Subcutaneous abdominal adipose tissue (tissue), 5 donors: ENCODE data around the gene SUCO.

Experiments
- H3K27ac ChIP-seq: one replicate; pipeline ENCODE4 v1.7.0; 2013; ENCODE audit warnings: low read depth, mild to moderate bottlenecking, inconsistent platforms, low read length, moderate library complexity
- H3K27me3 ChIP-seq, 5 donors: one replicate each; pipeline ENCODE4 v1.7.0; 2013; ENCODE audit warnings: low read length in 5 of 5, inconsistent platforms in 1 of 5; ENCODE audit not compliant: control insufficient read depth in 5 of 5, insufficient read depth in 4 of 5
- H3K36me3 ChIP-seq, 5 donors: one replicate each; pipeline ENCODE4 v1.7.0; 2013; ENCODE audit warnings: low read length in 5 of 5; ENCODE audit not compliant: control insufficient read depth in 5 of 5, insufficient read depth in 5 of 5
- H3K4me1 ChIP-seq, 5 donors: one replicate each; pipeline ENCODE4 v1.7.0; 2013; ENCODE audit warnings: low read length in 5 of 5, mild to moderate bottlenecking in 3 of 5, moderate library complexity in 1 of 5; ENCODE audit not compliant: control insufficient read depth in 5 of 5, insufficient read depth in 5 of 5
- H3K4me3 ChIP-seq, 5 donors: one replicate each; pipeline ENCODE4 v1.7.0; 2013; ENCODE audit warnings: low read length in 5 of 5, low read depth in 1 of 5
- H3K9ac ChIP-seq, 5 donors: one replicate each; pipeline ENCODE4 v1.7.0; 2013; ENCODE audit warnings: low read length in 5 of 5, mild to moderate bottlenecking in 4 of 5, moderate library complexity in 3 of 5
- H3K9me3 ChIP-seq, 5 donors: one replicate each; pipeline ENCODE4 v1.7.0; 2013; ENCODE audit warnings: low read length in 5 of 5; ENCODE audit not compliant: control insufficient read depth in 5 of 5
- donor health status: healthy.
- donor health status: healthy.
- donor health status: healthy.
- donor health status: healthy.
- donor health status: healthy.

SUCO gene

DNA sequence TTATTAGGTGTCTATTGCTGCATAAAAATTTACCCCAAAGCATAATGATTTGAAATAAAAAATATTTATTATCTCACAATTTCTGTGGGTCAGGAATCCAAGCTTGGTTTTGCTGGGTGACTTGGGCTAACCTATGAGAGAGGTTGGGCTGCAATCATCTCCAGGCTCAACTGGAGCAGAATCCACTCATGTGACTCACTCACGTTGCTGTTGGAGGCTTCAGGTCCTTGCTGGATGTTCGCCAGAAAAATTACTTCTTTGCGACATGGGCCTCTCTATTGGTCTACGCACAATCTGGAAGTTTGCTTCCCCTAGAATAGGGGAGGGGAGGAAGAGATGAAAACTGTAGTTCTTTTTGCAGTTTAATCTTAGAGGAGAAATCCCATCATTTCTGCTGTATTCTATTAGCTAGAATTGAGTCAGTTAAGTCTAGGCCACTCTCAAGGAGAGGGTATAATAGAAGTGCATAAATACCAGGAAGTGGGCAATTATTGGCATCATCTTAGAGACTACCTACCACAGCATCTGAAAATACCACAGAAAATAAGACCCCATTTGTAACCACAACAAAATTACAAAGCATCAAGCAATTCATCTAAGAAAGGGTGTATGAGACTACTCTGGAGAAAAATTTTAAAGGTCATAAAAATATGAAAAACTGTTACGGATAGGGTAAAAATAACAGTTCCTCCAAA is 120.2 kb downstream of the SUCO start:
- Histone ChIP-seq H3K27ac (no peak overlapping the region), H3K9ac (no peak overlapping the region), H3K36me3 (no peaks in the 10 kb centered on the region), H3K4me3 (no peak overlapping the region), H3K4me1 (no peaks in the 10 kb centered on the region), H3K27me3 (no peaks in the 10 kb centered on the region), H3K9me3 (no peaks in the 10 kb centered on the region)

GRCh38 chr1:172654535-172654934 is 121.6 kb downstream of the SUCO start:
- H3K9me3 ChIP-seq, result no peaks in the 10 kb centered on the region
- no peaks in the 10 kb centered on the region for H3K27me3 ChIP-seq
- no peak overlapping the region for H3K9ac ChIP-seq
- H3K27ac ChIP-seq, result no peak overlapping the region
- no peaks in the 10 kb centered on the region for H3K36me3 ChIP-seq
- H3K4me1 ChIP-seq, result no peaks in the 10 kb centered on the region
- no peak overlapping the region for H3K4me3 ChIP-seq

DNA sequence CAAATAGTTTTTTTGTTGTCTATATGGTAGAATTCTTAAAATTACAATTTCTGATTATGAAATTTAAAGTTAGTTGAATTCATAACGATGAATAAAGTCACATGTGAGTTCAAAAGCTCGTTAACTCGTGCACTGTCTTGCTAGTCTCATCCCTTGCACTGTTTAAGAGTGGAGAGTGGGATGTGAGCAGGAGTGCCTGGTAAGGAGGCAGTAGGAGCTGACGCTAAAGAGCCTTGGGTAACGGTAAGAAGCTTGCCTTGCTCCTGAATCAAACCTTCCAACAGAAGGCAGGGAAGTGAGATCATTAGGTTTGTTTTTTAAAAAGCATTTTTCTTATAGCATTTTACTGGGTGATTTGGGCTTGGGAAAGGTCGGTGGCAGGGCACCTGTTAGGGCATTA is 123.6 kb downstream of the SUCO start:
- no peaks in the 10 kb centered on the region for H3K4me1 ChIP-seq

GRCh38 chr1:172657586-172657985 is 124.6 kb downstream of the SUCO start:
- Histone ChIP-seq H3K4me1 (peaks cover 0 to 1% (median 0%) of the 10 kb centered on the region in 5 donors), H3K9me3 (no peaks in the 10 kb centered on the region), H3K27ac (no peak overlapping the region), H3K36me3 (no peaks in the 10 kb centered on the region), H3K4me3 (no peak overlapping the region), H3K27me3 (peaks cover 0 to 3% (median 0%) of the 10 kb centered on the region in 5 donors), H3K9ac (no peak overlapping the region)

More for the DNA sequence above, 123.6 kb downstream of the SUCO start:
- Histone ChIP-seq H3K36me3 (no peaks in the 10 kb centered on the region), H3K27me3 (peaks cover 0 to 3% (median 0%) of the 10 kb centered on the region in 5 donors), H3K4me3 (no peak overlapping the region), H3K9me3 (no peaks in the 10 kb centered on the region), H3K27ac (no peak overlapping the region), H3K9ac (no peak overlapping the region)

GRCh38 chr1:172658871-172659453 is 126.0 kb downstream of the SUCO start, which contains the start of gene FASLG:
Gene FASLG, plus strand, starts transcription at chr1:172659103. Its CDS starts 99 bp downstream, at chr1:172659202.
- Histone ChIP-seq H3K9ac (no peak within 1 kb of the TSS), H3K4me3 (no peak within 1 kb of the TSS)

GRCh38 chr1:172661107-172661506 is 128.2 kb downstream of the SUCO start:
- peaks cover 0 to 4% (median 0%) of the 10 kb centered on the region in 5 donors for H3K4me1 ChIP-seq
- no peak overlapping the region for H3K27ac ChIP-seq
- no peak overlapping the region for H3K9ac ChIP-seq
- peak overlapping the region in 1 of 5 donors; percentile 5 for H3K4me3 ChIP-seq
- no peaks in the 10 kb centered on the region for H3K9me3 ChIP-seq
- H3K36me3 ChIP-seq, result no peaks in the 10 kb centered on the region
- H3K27me3 ChIP-seq, result peaks cover 0 to 3% (median 0%) of the 10 kb centered on the region in 5 donors

More at GRCh38 chr1:172658871-172659453, 126.0 kb downstream of the SUCO start, which contains the start of gene FASLG:
- Histone ChIP-seq H3K36me3 (no peaks in the 10 kb centered on the region), H3K27ac (no peak within 1 kb of the TSS), H3K27me3 (peaks cover 0 to 3% (median 0%) of the 10 kb centered on the region in 5 donors), H3K4me1 (peaks cover 0 to 4% (median 0%) of the 10 kb centered on the region in 5 donors), H3K9me3 (no peaks in the 10 kb centered on the region)
